ENCODE data around the gene WWC2.
"Not testable (repeated sequence)": the region's sequence is repeated elsewhere in the genome, so short reads cannot be mapped to it uniquely, and the experiment has no call there.

DNA sequence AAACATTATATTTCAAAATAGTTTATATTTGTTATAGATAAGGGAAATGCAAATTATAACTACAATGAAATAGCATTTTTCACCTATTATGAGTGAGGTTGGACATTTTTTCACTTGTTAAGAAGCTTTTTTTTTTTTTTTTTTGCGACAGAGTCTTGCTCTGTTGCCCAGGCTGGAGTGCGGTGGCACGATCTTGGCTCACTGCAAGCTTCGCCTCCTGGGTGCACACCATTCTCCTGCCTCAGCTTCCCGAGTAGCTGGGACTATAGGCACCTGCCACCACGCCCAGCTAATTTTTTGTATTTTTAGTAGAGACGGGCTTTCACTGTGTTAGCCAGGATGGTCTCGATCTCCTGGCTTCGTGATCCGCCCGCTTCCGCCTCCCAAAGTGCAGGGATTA lies 22.6 kb downstream of the WWC2 start:
- TF ChIP-seq, protein P1, sequence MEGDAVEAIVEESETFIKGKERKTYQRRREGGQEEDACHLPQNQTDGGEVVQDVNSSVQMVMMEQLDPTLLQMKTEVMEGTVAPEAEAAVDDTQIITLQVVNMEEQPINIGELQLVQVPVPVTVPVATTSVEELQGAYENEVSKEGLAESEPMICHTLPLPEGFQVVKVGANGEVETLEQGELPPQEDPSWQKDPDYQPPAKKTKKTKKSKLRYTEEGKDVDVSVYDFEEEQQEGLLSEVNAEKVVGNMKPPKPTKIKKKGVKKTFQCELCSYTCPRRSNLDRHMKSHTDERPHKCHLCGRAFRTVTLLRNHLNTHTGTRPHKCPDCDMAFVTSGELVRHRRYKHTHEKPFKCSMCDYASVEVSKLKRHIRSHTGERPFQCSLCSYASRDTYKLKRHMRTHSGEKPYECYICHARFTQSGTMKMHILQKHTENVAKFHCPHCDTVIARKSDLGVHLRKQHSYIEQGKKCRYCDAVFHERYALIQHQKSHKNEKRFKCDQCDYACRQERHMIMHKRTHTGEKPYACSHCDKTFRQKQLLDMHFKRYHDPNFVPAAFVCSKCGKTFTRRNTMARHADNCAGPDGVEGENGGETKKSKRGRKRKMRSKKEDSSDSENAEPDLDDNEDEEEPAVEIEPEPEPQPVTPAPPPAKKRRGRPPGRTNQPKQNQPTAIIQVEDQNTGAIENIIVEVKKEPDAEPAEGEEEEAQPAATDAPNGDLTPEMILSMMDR (IDR thresholded peaks at IDR 0.05), result not testable (repeated sequence)
- TF ChIP-seq POLR2AphosphoS5 (IDR thresholded peaks at IDR 0.05), result not testable (repeated sequence)
